ENCODE measurements around the gene CPNE7.
"Not testable (repeated sequence)": the region's sequence is repeated elsewhere in the genome, so short reads cannot be mapped to it uniquely, and the experiment has no call there.

The CPNE7 gene

GRCh38 chr16:89624777-89625761 is 49.5 kb downstream of the CPNE7 start:
- DNase-seq (ENCODE audit: low read depth): no peak

DNA sequence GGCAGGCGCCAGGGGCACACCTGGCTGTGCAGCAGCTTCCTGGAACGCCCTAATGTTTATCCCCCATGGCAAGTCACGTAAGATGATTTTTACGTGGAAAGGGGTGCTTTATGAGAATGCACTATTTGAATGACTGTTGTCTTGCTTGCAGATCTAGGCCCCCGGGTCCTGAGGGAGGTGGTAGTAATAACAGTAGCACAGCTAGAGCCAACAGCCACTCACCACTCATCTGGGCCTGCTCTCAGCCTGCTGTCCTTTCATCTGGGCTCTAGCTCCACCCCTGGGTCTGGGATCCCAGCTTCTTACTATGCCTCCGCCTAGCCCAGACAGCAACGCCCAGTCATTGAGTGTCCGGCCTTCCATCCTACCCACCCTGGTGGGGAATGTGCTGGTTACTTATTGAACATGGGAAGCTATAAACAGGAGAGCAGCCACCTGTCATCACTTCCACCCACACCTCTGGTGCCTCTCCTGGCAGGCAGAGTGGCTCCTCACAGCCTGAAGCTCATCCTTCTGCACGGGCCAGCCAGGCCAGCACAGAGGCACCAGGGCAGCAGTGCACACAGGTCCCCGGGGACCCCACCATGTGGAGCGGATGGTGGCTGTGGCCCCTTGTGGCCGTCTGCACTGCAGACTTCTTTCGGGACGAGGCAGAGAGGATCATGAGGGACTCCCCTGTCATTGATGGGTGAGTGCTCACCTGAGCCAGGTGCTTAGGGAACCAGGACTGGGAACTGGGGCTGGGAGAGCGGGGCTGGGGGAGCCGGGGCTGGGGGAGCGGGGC is 54.5 kb downstream of the CPNE7 start:
- DNase-seq (ENCODE audit: low read depth): no peak

DNA sequence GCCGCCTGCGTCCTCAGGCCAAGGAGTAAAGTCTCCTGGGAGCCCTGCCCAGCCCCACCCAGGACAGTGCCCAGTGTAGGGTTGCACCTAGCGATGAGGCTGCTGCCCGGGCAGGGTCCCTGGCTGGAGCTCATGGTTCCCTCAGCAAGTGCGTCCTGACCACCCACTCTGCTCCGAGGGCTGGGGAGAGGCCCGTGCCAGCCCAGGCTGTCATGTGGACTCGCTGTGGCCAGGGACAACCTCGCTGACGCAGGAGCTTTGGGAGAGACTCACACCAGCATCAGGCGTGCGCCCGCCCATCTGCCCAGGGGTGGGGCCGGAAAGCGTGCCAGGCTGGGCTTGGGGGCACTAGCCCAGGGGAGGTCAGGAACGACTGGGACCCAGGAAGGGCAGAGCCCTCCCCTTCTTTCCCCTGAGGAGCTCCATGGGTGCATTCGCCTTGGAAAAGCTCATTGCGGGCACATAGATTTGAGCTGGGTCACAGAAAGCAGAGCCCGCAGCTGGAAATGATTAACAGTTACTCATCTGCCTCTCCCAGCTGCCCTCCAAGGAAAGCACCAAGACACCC is 57.6 kb downstream of the CPNE7 start:
- DNase-seq (ENCODE audit: low read depth): no peak

- not testable (repeated sequence) for DNase-seq (ENCODE audit: low read depth)
Observed at GRCh38 chr16:89634463-89635385, 59.2 kb downstream of the CPNE7 start.

DNA sequence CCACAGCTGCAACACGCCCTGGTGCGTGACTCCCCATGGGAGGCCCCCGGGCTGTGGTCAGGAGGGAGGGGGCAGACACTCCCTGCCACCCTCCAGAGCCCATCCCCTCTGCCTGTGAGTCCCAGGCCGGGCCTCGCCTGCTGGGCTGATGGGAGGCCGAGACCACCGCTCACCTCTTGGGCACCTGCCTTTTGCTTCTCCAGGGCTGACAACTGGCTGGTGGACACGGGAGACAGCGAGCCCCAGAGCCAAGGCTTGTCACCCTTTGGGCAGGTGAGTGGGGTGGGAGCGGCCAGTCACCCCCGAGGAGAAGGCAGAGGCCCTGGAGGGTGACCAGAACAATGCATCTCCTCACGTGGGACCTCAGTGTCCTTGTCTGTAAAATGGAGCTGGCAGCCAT is 61.1 kb downstream of the CPNE7 start:
- no peak for DNase-seq (ENCODE audit: low read depth)

GRCh38 chr16:89637379-89637778 is 61.8 kb downstream of the CPNE7 start:
- DNase-seq (ENCODE audit: low read depth): no peak

GRCh38 chr16:89638455-89638854 is 62.9 kb downstream of the CPNE7 start:
- DNase-seq (ENCODE audit: low read depth): no peak

DNA sequence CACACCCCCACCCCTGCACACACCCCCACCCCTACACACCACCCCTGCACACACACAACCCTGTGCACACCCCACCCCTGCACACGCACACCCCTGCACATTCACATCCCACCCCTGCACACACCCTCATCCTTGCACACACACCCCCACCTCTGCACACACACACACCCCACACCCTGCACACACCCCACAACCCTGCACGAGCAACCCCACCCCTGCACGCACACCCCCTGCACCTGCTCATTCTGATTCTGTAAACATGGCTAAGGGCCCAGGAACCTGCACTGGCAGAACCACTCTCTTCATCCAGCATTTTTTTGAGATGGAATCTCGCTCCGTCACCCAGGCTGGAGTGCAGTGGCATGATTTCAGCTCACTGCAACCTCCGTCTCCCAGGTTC is 63.8 kb downstream of the CPNE7 start:
- no peak for DNase-seq (ENCODE audit: low read depth)

- no peak for DNase-seq (ENCODE audit: low read depth)
Observed at GRCh38 chr16:89641458-89642119, 66.0 kb downstream of the CPNE7 start.

- DNase-seq (ENCODE audit: low read depth): no peak
Observed at GRCh38 chr16:89642574-89642973, 67.0 kb downstream of the CPNE7 start.

- DNase-seq (ENCODE audit: low read depth): no peak
Observed at GRCh38 chr16:89643769-89644300, 68.3 kb downstream of the CPNE7 start.

- DNase-seq (ENCODE audit: low read depth): no peak
Observed at GRCh38 chr16:89645122-89645521, 69.6 kb downstream of the CPNE7 start.

DNA sequence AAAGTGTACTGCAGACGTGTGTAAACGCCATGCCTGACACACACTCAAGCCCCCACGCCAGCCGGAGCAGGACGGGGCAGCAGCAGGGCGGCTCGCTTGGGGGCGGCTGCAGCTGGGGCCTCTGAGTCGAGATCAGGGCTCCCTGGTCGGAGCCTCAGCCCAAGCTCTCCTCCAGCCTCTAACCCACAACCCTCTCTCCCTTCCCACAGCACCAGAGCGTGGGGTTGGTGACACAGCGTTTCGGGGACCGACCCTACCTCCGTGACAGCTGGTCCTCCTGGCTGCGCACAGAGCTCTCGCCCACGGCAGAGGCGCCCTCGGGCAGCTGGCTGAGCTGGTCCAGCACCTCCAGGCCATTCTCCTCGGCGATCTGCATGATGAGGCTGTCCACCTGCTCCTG is 70.7 kb downstream of the CPNE7 start:
- no peak for DNase-seq (ENCODE audit: low read depth)

Measured in activated T-cell treated with anti-CD3 and anti-CD28 coated beads for 1 hour (primary cell).